Measurements from ENCODE around the gene SHKBP1. TPM values are rescaled to one million over a fixed set of nuclear protein-coding genes. Genes with fewer than 3 reads are reported as not detected.

The SHKBP1 gene
- 60.9 to 65.3 TPM (median 61.6 TPM) in 3 replicates for total RNA-seq

GRCh38 chr19:40576585-40577451 lies at the start of gene SHKBP1:
Gene SHKBP1, plus strand, starts transcription at chr19:40576873. Its CDS starts 27 bp downstream, at chr19:40576900.
- TF ChIP-seq, protein P1, sequence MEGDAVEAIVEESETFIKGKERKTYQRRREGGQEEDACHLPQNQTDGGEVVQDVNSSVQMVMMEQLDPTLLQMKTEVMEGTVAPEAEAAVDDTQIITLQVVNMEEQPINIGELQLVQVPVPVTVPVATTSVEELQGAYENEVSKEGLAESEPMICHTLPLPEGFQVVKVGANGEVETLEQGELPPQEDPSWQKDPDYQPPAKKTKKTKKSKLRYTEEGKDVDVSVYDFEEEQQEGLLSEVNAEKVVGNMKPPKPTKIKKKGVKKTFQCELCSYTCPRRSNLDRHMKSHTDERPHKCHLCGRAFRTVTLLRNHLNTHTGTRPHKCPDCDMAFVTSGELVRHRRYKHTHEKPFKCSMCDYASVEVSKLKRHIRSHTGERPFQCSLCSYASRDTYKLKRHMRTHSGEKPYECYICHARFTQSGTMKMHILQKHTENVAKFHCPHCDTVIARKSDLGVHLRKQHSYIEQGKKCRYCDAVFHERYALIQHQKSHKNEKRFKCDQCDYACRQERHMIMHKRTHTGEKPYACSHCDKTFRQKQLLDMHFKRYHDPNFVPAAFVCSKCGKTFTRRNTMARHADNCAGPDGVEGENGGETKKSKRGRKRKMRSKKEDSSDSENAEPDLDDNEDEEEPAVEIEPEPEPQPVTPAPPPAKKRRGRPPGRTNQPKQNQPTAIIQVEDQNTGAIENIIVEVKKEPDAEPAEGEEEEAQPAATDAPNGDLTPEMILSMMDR (IDR thresholded peaks at IDR 0.05; ENCODE audit: unreplicated experiment) = no peak
- Mint-ChIP-seq H3K4me3 (peak within 1 kb of the TSS; percentile 80), H3K27ac (no peak within 1 kb of the TSS)

GRCh38 chr19:40528078-40528477 lies 48.6 kb upstream of the SHKBP1 start:
- peak overlapping the region; percentile 59 for H3K27ac Mint-ChIP-seq
- no peak for DNase-seq (ENCODE audit: low spot score in 2 of 2, unreplicated experiment in 2 of 2)
- H3K4me3 Mint-ChIP-seq = no peak overlapping the region
- no peaks in the 10 kb centered on the region for H3K36me3 Mint-ChIP-seq
- no peaks in the 10 kb centered on the region for H3K9me3 Mint-ChIP-seq
- TF ChIP-seq, protein P1 (IDR thresholded peaks at IDR 0.05; ENCODE audit: unreplicated experiment) = no peak
- H3K4me1 Mint-ChIP-seq = peaks cover 8% of the 10 kb centered on the region
- H3K27me3 Mint-ChIP-seq (ENCODE audit: low read depth) = peaks cover 41% of the 10 kb centered on the region

More at GRCh38 chr19:40576585-40577451, at the start of gene SHKBP1:
- DNase-seq (ENCODE audit: low spot score in 2 of 2, unreplicated experiment in 2 of 2) = peak; percentile 86 to 96
- Mint-ChIP-seq H3K4me1 (peaks cover 10% of the 10 kb centered on the region), H3K36me3 (peaks cover 10% of the 10 kb centered on the region), H3K9me3 (no peaks in the 10 kb centered on the region), H3K27me3 (ENCODE audit: low read depth) (peaks cover 2% of the 10 kb centered on the region)

- DNase-seq (ENCODE audit: low spot score in 2 of 2, unreplicated experiment in 2 of 2) = no peak
- Mint-ChIP-seq H3K4me3 (no peak overlapping the region), H3K9me3 (no peaks in the 10 kb centered on the region), H3K27me3 (ENCODE audit: low read depth) (peaks cover 44% of the 10 kb centered on the region), H3K27ac (peak overlapping the region; percentile 59), H3K36me3 (no peaks in the 10 kb centered on the region), H3K4me1 (peaks cover 8% of the 10 kb centered on the region)
- TF ChIP-seq, protein P1 (IDR thresholded peaks at IDR 0.05; ENCODE audit: unreplicated experiment) = no peak
Observed at GRCh38 chr19:40528533-40529092, 48.1 kb upstream of the SHKBP1 start.

- Mint-ChIP-seq H3K9me3 (no peaks in the 10 kb centered on the region), H3K27ac (no peak overlapping the region), H3K4me1 (peaks cover 8% of the 10 kb centered on the region), H3K27me3 (ENCODE audit: low read depth) (peaks cover 49% of the 10 kb centered on the region), H3K4me3 (peak overlapping the region; percentile 63), H3K36me3 (no peaks in the 10 kb centered on the region)
- TF ChIP-seq, protein P1 (IDR thresholded peaks at IDR 0.05; ENCODE audit: unreplicated experiment) = peak; percentile 99
- DNase-seq (ENCODE audit: low spot score in 2 of 2, unreplicated experiment in 2 of 2) = peak; percentile 76 to 94
Observed at GRCh38 chr19:40529093-40529954, 47.3 kb upstream of the SHKBP1 start.

DNA sequence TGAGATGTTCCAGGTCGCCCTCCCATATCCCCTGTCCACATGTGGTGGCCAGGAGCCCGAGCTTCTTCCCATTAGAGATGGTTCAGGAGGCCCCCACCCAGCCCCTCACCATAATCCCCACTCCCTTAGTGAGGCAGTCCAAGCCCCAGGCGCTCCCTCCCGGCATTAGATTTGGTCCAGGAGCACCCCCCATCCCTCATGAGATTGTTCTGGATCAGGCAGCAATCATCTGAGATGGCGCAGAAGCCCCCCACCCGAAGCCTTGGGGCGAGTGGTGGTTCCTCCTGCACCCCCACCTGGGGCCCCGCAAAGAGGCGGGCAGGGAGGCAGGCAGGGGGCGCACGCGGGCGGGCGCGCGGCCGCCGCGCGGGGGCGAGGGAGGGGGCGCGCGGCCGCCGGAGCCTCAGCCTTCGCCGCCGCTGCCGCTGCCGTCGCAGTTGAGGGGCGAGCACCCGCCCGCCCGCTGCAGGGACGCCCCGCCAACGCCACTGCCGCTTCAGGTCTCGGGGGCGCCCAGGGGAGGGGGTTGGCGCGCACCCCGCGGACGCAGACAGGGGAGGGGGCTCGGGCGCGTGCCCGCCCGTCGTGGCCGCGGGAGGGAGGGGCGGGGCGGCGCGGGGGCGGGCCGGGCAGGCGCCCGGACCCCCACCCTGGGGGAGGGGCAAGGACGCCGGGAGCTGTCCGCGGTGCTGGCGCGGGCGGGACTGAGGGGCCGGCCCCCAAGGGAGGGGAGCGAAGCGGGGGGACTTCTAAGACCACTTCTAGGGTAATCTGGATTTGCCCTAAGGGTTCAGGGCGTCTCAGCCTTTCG lies 46.4 kb upstream of the SHKBP1 start:
- Mint-ChIP-seq H3K27ac (no peak overlapping the region), H3K9me3 (no peaks in the 10 kb centered on the region), H3K4me1 (peaks cover 8% of the 10 kb centered on the region), H3K36me3 (no peaks in the 10 kb centered on the region), H3K27me3 (ENCODE audit: low read depth) (peaks cover 43% of the 10 kb centered on the region), H3K4me3 (peak overlapping the region; percentile 63)
- DNase-seq (ENCODE audit: low spot score in 2 of 2, unreplicated experiment in 2 of 2) = peak; percentile 53 to 77
- TF ChIP-seq, protein P1 (IDR thresholded peaks at IDR 0.05; ENCODE audit: unreplicated experiment) = no peak
